Stimulated activated CD4-positive, alpha-beta T cell treated with anti-CD3 and anti-CD28 coated beads, Interleukin-4, amount 100 ng/mL, for 48 hours (primary cell): ENCODE results near the gene CNPPD1.

Experiments
- DNase-seq, 2 donors: peaks; one replicate each; pipeline ENCODE4 v3.0.0-alpha.2; 2020; ENCODE audit warnings: low read depth in 2 of 2

Gene CNPPD1

DNA sequence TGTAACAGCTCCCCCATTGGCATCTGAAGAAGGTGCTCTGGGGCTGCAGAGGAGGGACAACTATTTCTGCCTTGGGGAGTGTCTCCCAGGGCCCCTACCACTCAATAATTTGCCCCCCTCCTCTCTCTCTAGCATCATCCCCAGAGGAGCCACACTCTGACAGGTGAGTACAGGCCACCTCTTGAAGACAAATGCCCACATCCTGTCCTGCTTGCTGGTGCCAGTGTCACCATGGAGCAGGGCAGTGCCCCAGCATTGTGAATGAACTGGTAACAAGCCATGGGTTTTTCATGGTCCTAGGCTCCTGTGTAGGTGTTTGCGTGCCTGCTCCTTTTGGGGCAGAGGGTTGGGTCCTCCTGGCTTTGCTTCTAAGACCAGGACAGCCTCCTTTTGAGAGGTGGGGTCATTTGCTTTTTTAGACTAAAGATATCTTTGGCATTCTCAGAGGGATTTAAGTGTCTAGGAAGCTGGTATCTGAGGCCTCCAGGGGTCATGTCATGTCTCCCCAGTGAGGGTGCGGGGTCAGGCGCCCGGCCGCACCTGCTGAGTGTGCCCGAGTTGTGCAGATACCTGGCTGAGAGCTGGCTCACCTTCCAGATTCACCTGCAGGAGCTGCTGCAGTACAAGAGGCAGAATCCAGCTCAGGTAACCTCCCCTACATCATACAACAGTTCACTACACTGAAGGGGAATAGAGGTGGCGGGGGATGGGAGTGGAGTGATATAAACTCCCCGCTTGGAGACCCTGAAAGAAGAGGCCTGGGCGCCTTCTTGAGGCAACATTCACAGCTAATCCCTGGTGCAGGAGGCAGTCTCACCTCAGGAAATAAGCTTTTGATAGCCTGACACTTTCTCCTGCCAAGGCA is 3.1 kb upstream of the CNPPD1 start:
- DNase-seq: no peak

GRCh38 chr2:219178377-219179175 is 1.9 kb upstream of the CNPPD1 start:
- DNase-seq: peak; percentile 18 to 28

GRCh38 chr2:219177552-219178376 is 1.0 kb upstream of the CNPPD1 start, which contains the start of gene RETREG2:
TSS of gene RETREG2 (plus strand) at chr2:219178275. CDS start at chr2:219178353, 78 bp downstream.
- DNase-seq: peak; percentile 57 to 72

GRCh38 chr2:219175928-219176817 is 552 bp downstream of the CNPPD1 start:
- DNase-seq: no peak

GRCh38 chr2:219175486-219175885 is 1.2 kb downstream of the CNPPD1 start:
- DNase-seq: no peak

DNA sequence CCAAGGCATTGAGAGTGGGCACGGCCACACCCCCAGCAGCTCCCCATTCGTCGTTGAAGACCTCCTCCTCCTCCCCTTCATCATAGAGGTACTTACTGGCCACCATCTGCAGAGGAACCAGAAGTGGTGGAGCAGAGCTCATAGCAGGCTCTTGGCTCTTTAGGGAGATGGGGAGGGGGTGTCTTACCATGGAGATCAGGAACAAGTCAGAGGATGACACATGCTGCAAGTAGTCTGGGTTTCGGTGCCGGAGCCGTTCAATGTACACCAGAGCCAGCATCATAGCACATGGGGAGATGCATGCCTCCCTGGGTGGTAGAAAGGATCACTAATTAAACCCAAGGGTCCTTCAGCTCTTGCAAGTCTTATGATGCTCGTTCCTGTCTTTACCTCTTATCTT is 1.9 kb downstream of the CNPPD1 start:
- DNase-seq: no peak

GRCh38 chr2:219174146-219174545 is 2.6 kb downstream of the CNPPD1 start:
- no peak for DNase-seq

DNA sequence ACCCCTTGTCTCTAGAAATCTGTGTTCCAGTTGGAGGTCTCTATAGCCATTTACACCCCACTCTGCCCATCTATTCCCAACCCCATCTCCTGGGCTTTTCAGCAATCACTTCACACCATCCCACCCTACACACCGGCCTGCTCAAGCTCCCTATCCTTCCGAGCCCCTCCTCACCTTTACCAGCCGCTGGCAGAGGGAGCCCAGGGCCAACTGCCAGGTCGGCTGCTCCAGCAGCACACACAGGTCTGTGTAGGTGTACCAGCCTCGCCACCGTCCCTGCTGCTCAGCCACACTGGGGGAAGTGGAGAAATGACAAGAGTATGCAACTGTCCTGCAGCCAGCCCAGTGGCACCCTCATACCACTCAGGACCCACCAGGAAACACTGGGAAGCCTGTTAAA is 3.5 kb downstream of the CNPPD1 start:
- DNase-seq: no peak

- DNase-seq: no peak
These were observed 4.2 kb downstream of the CNPPD1 start for GRCh38 chr2:219172231-219173154.

DNA sequence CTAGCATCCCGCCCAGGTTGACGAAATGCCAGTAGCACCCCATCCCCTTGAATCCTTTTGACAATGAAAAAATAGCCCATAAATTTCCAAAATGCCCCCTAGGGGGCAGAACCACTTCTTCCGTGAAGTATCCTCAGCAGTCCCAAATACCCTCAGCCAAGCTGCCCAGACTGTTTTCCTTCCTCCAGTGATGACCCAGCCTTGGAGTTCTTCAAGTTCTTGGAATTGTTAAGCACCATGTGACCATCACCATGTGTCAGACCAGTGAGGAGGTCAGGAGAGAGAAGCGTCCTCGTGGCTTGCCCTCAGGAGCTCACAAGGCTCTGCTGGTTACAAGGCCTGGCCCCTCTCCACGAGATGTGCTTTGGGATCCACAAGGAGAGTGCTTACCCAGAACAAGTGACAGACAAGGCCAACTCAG is 5.5 kb downstream of the CNPPD1 start:
- DNase-seq: no peak

DNA sequence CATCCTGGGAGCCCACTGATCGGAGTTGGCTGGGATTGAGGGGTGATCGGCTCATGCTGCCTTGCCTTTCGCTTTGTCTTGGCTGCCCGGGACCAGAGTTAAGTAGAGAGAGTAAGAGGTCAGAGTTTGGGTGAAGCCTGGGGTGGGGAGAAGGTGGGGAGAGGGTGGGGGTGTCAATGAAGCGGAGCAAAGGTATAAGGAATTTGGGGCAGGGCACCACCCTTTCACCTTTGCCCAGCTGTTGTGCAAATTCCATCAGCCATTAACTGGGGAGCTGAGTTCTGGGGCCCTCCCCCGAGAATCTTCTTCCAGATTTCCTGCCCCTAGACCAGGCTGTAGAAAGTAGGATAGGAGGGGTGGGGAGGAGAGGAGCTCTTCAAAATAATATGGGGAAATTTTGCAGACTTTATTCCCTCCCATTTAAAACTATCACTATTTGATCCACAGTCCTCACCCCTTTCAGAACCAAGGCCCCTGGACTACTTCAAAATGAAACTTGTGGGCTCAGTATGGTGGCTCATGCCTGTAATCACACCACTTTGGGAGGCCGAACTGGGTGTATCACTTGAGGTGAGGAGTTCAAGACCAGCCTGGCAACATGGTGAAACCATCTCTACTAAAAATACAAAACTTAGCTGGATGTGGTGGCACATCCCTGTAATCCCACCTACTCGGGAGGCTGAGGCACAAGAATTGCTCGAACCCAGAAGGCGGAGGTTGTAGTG is 6.6 kb downstream of the CNPPD1 start, which contains the start of gene SLC23A3:
SLC23A3 (minus strand) TSS at position 100 of the 725 bp plus-strand sequence; CDS start at position 55, 45 bp downstream.
- DNase-seq: no peak

DNA sequence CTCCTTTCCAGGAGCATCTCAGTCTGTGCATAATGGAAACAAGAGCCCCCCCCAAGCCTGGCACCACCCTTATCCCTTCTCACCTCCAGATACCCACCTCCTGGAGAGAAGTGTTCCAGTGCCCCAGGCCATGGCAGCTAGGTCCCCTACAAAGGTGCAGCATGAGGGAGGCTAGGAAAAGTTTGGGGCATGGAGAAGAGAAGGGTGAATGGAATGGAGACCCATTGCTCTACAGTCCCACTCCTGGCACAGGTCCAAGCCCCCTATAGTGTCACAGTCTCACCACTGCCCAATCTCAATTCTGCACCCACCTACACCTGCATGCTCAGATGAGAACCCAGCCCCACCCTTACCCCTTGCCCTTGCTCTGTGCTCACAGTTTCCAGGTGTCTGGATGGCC is 7.8 kb downstream of the CNPPD1 start:
- no peak for DNase-seq

DNA sequence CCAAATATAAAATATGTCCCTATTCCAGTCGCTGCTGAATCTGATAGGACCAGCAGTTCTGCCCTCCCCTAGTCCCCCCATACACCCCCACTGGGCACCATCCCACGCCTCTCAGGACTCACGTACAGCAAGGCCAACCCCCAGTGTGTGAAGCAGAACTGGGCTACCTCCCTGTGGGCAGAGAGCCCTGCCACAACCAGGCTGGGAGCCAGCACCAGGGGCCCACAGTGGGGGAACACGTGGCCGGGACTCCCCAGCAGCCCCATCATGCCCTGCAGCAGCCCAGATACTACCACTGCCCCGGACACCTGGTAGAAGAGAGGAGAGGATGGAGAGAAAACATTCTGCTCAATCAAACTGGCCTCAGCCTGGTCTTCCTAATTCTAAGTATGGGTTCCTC is 8.2 kb downstream of the CNPPD1 start:
- no peak for DNase-seq

DNA sequence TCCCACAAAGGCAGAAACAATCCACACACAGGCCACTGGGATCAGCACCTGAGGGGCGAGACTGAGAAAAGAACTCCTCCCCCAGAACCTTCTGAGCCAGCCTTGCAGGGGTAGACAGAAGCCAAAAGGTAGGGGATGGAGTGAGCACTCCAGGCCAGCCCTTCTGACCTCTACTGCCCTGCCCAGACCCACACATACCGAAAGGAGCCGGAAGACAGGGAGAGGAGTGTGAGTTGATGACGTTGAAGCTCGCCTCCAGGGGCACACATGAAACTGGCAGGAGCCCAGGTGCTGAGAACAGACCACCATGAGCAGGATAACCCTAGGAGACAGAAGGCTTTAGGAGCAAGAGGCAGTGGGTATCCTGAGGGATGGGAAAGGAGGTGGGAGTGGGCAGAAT is 8.7 kb downstream of the CNPPD1 start:
- no peak for DNase-seq

DNA sequence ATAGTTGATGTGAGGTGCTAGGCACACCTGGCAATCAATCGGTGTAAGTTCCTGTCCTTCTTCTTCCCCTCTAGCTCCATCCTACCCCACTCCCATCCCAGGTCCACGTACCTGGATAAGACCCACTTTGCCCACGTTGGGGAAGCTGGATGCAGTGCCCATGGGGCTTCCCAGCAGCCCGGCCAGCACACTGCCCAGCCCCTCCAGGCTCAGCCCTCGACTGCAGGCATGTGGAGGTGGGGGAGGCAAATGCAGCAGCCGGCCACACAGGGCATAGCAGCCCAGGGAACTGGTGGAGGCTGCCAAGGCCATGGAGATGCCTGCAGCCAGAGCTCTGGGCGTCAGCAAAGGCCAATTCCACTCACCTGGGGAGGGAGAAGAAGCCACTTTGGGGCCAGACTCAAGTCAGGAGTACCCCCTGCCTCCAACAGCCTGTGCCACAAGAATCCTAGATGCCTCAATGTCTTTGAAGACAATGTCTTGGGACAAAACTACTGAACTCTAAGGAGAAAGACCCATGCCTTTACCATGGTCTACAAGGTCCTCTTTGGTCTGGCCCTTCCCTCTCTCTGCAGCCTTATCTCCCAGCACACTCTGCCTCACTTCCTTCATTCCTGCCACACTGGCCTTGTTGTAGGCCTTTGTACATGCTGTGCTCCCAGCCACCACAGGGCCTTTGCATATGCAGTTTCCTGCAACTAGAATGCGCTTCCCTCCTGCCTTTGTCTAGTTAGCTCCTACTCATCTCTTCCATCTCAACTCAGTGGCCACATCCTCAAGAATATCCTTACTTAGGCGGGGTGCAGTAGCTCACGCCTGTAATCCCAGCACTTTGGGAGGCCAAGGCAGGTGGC is 11.4 kb downstream of the CNPPD1 start:
- no peak for DNase-seq

DNA sequence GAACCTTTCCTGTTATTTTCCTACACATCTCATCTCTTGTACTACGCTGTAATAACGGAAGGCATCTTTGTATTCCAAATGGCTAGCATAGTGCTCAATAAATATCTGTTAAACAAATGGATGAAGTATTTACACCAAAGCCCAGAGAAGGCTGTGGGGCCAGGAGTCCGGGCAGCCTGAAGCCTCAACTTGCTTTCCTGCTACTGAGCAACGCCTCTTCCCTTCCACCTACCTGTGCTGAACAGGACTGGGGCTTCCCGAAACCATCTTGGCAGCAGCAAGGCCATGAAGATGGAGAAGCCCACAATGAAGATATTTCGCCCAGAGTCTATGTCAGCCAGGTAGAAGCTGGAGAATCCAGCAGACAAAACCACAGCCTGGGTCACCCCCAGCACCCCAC is 13.6 kb downstream of the CNPPD1 start:
- DNase-seq: no peak

- DNase-seq: no peak
These were observed 15.6 kb downstream of the CNPPD1 start for GRCh38 chr2:219161097-219161496.
